Eye (tissue), 1 donor: ENCODE data around the gene FBH1.
"Not testable (repeated sequence)": the region's sequence is repeated elsewhere in the genome, so short reads cannot be mapped to it uniquely, and the experiment has no call there.

Experiments
- DNase-seq: peaks from one replicate; pipeline ENCODE4 v3.0.0-alpha.2; 2015

FBH1 gene

DNA sequence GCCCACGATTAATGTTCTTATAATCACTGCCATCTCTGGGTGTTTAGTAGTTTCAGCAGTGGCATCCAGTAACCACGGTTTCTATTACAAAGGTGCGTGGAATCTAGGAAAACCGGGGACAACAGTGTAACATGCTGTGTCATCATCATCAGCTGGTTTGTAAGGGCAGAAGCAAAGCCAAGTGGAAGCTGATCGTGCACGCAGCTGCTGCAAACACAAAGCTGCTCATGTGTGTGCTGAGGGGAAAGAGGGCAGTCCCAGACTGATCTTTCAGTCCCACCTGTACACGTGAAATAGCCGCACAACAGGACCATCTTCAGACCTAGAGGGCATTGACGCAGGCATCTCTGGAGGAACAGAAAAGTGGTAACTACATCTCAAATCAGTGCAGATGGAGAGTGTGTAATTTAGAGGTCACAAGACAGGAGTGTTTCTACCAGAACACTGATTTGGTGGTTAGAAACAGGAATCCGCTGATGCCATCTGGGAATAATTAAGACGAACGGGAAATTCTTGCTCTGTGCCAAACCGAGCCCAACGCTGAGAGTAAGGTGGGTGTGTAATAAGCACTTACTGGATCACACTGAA is 13.8 kb upstream of the FBH1 start:
- peak; percentile 28 for DNase-seq

DNA sequence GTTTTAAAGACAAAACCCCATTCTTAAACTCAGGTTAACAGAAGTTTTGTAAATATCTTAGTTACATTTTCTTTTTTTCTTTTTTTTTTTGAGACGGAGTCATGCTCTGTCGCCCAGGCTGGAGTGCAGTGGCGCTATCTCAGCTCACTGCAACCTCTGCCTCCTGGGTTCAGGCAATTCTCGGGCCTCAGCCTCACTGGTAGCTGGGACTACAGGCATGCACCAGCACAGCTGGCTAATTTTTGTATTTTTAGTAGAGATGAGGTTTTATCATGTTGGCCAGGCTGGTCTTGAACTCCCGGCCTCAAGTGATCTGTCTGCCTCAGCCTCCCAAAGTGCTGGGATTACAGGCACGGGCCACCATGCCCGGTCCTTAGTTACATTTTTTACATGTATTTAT is 13.0 kb upstream of the FBH1 start:
- not testable (repeated sequence) for DNase-seq

DNA sequence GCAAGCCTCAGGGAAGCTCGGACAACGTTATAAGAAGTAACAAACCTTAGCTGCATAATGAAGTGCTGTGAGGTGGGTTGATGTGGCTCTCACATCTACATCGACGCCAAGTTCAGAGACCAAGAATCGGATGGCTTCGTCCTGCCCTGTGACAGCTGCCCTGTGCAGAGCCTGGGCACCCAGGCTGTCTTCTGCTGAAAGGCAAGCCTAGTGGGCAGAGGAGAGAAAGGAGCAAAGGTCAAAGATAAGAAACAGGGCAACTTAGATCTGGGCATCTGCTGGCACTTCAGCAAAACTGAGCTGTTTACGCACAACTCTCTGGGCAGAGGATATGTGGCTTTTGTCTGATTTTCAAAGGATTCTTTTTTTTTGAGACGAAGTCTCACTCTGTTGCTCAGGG is 7.1 kb upstream of the FBH1 start:
- no peak for DNase-seq

DNA sequence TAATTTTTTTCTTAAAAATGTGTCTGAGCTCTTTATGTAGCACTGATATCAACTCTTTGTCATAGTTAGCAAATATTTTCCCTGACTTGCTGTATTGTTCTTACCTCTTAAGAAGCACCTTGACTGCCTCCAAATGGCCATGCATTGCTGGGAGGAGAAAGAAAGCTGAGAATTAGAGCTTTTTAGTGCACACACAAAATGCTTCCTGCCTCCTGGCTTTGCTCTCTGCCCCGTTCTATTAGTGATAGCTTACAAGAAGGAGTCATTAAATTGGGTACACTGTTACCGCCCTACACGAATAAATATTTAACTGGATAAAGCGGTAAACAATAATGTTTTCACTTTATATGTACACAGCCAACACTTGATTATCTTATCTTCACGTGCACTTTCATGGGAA is 4.4 kb upstream of the FBH1 start:
- no peak for DNase-seq

DNA sequence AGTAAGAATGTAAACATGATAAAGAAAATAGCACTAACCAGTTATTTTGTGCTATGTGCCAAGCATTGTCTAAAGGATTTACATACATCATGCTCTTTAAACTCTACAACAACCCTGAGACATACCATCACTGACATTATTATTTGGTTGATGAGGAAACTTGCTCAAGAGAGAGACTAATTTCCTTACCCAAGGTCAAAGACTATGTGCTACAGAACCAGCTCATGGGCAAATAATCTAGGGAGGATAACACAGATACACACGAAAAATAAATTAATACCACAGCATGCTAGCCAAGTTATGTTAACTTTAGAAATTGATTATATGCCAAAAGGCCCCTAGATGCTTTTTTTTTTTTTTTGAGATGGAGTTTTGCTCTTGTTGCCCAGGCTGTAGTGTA is 3.0 kb upstream of the FBH1 start:
- DNase-seq, result no peak

DNA sequence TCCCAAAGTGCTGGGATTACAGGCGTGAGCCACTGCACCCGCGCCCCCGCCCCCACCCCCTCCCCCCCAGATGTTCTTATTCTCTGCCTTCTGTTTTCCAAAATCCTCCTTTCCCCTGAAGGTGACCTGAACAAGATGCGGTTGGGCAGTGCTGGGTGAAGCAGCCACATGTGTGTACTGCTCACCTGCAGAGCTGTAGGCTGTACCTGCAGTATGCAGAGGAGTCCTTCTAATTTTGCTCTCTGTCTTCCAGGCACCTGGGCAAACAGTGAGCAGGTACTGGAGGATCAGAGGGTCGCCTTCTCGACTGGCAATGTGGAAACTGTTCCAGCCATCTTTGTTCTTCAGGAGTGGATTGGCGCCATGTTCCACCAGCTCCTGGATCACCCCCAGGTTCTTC is 2.4 kb upstream of the FBH1 start:
- no peak for DNase-seq

DNA sequence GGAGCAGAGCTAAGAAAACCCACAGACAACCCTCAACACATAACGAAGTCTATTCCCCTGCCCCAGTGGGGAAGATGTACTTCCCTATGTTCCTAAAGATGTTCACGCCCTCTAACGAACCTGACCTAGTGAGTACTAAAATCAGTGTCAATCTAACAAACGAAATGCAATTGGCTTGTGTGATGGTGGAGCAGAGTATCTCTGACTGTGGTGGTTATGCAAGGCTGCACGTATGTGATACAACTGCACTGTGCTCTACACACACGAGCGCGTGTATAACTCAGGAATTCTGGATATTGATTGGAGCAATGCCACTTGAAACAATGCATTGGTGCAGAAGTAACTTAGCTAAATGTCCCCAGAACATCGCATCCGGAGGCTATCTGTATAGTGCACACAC is 1.7 kb upstream of the FBH1 start:
- DNase-seq, result peak; percentile 56

DNA sequence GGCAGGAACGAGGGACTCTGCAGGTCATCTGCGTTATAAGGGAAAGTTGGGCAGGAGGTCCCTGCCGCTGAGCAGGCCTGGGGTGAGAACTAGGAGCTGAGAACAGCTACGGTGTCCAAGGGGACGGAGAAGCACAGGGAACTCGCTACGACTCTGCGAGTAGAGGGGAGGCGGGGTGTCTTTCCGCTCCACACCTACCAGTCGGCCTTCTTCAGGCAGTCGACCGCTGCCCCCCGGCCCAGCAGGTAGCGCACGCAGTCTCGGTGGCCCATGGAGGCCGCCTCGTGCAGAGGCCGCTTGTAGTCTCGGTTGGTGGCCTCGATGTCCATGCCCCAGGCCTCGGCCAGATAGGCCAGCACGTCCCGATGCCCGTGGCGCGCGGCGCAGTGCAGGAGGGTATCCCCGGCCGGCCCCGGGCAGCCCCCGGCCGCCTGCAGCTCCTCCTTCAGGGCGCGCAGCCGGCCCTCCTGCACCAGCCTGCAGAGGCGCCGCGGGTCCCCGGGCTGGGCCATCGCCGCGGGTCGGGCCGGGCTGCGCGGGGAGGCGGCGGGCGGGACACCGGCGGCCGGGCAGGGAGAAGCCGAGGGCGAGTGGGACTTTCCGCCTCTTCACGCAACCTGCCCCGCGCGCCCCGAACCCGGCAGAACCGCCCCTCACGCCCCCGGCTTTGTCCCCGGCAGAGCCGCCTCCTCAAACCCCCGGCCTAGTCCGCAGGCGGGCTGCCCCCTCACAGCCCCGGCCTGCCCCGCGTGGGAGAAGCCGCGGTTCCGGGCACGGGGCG is 1.0 kb upstream of the FBH1 start:
- peak; percentile 66 for DNase-seq

DNA sequence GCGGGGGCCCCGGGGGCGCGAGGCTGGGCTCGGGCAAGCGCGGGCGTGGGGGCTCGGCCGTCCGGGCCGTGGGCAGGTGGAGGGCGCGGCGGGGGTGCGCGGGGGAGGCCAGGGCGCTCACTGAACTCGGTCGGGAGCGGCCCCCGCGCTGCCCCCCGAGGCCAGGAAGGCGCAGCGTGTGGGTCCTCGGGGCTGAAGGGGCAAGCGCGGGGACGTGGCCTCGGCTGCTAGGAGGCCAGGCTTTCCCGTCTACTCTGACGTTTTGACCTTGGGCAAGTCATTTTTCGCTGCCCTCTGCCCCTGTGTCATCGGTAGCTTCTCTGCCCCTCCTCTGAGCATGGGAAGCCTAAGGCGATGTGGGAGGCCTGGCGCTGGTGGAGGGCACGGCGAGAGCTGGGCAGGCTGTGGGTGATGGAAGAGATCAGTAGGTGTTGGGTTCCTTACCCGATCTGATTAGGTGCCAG is 441 bp downstream of the FBH1 start:
- peak; percentile 50 for DNase-seq

DNA sequence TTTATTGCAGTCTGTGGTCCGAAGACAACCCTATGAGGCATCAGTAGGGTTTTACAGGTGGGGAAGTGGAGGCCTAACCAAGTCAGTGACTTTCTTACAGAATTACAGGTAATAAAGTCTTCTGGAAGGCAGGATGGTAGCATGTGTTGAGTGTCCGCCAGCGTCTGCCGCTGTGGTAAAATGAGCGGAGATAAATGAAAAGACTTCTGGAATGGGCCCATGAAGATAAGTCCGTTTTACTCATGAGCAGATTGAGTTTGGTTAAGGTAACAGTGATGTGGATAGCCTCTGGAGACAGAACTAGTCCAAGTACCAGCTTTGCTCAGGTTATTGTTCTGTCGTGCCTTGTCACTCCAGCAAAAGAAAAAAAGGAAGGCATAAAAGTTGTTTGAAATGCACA is 966 bp downstream of the FBH1 start:
- no peak for DNase-seq

DNA sequence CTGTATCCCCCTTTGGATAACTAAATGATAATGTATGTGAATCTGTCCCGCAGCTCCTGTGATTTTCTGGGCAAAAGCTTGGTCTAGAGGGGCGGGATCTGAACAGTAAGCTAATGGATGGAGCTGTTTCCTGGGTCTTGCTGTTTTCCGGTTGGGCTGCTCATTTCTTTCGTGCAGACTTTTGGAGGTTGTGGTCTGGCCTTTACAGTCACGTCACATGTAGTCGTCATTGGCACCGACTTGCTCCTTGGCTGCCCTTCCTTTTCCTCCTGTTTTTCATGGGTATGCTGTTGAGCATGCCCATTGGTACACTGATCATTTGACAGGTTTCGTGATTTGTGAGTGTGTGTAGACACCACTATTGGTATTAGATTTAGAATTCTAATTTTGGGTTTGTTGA is 2.0 kb downstream of the FBH1 start:
- DNase-seq, result no peak

DNA sequence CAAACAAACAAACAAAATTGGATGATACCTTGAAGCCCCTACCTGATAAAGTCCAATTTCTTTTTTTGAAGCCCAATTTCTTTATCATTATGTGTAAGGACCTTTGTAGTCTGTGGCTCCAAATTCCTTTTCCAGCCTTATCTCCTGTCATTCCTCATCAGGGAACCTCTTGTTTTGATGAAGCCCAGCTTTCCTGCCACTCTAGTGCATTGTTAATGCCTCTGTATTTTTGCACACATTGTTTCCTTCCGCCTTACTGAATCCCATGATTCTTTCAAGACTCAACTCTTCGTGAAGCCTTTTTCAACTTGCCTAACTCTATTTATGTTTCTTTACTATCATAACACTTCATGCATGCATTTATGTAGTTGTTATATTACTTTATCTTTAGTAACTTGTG is 3.3 kb downstream of the FBH1 start:
- peak; percentile 6 for DNase-seq

DNA sequence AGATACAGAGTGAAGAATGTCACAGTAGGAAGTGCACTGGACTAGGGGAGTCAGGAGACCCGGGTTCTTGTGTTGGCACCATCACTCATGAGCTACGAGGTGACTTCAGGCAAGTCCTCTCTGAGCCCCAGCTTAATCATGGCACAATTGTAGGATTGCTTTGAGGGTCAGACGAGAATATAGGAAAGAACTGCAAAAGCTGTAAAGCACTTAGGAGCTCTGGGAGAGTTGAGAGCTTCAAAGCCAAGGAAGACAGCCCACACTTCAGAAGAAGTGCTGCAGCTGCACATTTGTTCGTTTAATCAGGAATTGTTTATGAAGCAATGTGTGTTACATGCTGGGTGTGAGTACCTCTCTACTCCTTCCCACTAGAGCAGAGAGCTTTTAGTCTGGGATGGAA is 4.4 kb downstream of the FBH1 start:
- DNase-seq, result no peak

DNA sequence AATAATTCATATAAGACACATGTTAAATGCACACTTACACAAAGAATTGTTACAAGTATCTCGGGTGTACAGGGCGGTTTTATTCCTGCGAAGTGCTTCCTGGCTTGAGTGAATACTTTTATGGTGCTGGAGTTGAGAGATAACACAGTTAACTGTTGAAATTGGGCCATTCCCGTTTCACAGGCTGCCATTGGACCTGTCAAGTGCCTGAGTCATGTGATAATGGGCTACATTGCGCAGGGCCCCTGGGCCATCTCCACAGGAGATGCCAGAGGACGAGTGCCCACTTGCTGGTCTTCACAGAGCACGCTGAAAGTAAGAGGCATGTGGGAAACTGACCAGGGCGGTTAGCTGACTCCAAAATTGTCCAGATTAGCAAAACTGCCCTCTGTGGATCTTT is 4.8 kb downstream of the FBH1 start:
- DNase-seq, result no peak

DNA sequence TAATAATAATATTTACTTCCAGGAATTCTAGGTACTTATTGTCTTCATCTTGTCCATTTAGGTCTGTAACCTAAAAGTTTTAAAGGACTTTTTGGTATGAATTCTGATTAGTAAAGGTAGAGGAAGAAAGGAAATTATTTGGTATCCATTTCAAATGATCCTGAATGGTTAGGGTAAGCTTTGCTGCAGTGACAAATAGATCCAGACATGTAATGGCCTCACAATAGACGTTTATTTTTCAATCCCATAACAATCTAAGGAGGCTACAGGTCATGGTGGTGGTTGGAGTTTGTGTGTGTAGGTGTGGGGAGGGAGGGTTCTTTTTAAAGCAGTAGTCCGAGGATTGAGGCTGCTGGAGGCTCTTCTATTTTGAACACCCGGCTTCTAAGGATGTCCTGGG is 5.3 kb downstream of the FBH1 start:
- DNase-seq, result no peak

DNA sequence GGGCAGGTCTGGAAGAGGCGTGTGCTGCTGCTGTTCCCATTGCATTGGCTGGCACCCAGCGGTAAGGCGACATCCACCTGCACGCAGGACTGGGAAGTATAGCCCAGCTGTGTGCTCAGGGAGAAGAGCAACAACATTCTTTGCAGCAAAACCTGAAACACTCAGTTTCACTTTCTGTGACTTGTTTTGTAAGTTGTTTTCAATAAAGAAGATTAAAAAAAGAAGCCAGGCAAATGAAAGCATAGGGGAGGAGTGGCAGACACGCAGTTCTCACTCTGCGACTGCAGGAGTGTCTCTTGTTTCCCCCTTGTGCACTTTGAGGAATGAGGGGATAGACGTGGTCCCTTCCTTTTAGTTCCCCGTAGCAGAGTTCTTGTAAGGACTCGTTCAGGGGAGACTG is 5.8 kb downstream of the FBH1 start:
- DNase-seq, result no peak

DNA sequence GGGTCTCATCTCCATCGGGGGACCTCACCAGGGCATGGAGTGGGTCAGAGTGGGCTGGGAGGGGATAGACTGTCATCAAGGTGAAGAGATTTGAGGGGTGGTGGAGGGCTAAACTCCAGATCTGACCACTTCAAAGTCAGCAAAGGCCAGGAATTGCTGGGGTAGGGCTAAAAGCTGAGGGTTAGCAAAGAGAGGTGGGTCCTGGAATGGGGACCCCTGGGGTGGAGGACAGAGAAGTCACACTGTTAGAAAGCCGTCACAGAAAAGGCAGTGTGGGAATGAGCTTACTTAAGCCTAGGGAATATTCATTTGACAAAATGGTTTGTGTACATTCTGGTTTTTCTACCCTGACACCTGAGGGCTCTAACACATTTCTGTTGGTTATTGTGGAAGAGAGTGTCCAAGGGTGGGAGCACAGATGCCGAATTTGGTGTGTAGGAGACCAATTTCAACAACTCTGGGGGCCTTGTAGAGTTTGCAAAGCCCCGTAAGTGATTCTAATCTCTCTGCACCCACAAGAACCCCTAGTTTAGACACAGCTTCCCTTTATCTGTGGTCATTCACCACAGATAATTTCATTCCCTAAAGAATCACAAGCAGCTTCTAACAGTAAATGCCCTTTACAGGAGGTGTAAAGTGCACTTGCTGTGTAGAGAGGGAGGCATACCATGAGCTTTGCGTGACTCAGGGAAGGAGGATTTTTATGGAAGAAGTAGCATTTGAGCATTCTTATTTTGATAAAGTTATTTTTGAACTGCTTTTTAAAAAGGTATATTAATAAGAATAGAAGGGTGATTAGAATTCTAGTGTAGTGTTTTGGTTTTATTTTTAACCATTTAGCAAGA is 6.4 kb downstream of the FBH1 start:
- no peak for DNase-seq

DNA sequence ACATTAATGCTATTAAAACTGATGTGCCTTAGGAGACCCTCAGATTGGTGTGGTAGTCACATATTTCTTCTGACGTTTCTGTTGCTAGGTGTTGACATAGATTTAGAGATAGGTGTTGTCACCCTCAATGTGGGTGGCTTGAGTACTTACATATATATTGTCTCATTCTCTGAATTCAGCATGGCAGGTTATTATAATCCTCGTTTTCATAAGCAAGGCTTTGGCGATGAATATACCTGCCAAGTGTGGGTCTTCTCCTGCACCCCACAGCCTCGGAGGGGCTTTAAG is 7.0 kb downstream of the FBH1 start:
- DNase-seq, result no peak

DNA sequence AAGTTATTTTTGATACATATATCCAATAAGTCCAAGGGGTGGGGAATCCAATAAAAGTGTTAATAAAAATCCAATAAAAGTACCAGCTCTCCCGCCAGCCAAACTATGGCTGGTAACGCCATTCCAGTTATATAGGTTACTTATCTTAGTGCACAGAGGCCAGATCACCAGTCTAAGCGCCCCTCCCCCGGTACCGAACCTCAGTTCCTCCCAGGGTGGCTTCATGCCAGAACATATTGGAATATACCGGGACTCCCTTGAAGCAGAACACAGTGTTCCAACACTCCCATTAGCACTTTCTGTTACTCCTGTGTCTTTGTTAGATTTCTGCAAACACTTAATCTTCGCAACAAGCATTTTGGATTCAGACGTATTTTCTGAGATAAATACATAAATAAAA is 7.5 kb downstream of the FBH1 start:
- no peak for DNase-seq

DNA sequence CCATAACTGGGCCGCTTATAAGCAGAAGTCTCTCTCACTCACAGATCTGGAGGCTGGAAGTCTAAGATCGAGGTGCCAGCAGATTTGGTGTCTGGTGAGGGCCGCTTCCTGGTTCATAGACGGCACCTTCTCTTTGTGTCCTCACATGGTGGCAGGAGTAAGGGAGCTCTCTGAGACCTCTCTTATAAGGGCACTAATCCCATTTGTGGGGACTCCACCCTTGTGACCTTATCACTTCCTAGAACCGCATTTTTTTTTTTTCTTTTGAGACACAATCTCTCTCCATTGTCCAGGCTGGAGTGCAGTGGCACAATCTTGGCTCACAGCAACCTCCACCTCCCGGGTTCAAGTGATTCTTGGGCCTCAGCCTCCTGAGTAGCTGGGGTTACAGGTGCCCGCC is 8.1 kb downstream of the FBH1 start:
- DNase-seq, result no peak

DNA sequence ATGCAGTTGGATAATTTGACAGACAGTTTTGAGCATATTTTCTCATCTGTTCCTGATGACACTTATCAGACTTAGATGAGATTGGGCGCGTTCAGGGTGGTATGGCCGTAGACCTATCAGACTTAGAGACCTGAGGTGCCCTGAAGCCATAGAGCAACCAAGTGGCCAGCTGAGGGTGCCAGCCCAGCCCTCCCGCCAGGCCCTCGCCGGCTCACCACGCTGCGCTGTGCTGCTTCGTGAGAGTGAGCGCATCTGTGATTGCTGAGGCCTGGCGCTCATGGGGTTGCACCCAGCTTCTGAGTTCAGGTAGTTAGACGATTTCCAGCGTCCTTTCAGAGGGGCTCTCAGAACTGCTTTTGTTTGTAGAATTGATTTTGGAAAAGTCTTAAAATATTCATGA is 10.2 kb downstream of the FBH1 start:
- no peak for DNase-seq

DNA sequence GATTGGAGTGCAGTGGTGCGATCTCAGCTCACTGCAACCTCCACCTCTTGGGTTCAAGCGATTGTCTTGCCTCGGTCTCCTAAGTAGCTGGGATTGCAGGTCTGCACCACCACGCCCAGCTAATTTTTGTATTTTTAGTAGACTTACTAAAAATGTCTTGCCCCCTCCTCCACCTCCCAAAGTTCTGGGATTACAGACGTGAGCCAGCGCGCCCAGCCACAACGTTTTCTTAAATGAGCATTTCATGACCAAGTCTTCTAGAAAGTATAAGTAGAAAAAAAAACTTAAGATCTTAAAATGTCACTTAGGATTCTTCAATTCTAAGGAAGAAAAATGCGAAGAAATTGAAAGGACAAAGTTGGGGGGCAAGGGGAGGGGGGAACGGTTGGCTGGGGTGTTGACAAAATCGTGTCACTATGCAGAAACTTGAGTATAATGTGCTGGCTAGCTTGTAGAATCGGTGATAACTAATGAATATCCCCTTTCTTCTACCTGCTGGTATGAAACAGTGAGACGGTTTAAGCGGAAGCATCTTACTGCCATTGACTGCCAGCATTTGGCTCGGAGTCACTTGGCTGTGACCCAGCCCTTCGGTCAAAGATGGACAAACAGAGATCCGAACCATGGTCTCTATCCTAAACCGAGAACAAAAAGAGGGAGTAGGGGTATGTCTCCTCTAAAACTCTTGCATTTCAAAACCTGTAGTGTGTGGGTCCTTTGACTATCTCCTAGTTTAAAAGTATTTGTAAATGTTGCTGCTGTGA is 12.7 kb downstream of the FBH1 start:
- no peak for DNase-seq

DNA sequence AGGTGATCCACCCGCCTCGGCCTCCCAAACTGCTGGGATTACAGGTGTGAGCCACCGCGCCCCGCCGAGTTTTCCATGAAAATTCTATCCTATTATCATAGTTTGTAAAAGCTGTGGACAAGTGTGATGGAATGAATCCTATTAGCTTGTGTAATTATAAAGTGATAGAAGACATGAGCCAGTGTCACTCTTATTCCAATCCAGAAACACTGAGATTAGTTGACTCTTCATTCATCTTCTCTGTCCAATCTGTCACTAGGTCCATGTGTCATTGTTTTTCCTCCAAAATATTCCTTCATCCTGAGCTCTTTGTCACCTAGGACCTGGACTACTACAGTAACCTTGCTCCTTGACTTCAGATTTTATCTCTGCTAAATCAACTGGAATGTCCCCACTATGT is 13.5 kb downstream of the FBH1 start:
- DNase-seq, result no peak

DNA sequence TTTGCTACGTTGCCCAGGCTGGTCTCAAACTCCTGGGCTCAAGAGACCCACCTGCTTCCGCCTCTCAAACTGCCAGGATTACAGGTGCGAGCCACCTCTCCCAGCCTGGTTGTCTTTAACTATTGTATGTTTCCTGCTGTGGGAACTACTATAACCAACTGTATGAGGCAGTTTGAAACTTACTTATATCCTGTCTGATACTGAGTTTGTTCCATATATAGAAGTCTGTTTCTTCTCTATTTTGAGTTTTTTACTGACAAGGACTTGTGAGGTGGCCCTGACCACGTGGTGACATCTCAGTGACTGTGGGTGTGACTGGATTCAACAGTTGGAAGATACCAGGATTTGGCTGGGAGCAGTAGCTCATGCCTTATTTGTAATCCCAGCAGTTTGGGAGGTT is 14.2 kb downstream of the FBH1 start:
- DNase-seq, result no peak
